Heart right ventricle (tissue), 16 donors: ENCODE results near the gene TIRAP. TPM values are rescaled to one million over a fixed set of nuclear protein-coding genes. Genes with fewer than 3 reads are reported as not detected.
"Not testable (repeated sequence)": the region's sequence is repeated elsewhere in the genome, so short reads cannot be mapped to it uniquely, and the experiment has no call there.

Source experiments
- ATAC-seq, 8 donors: fragments of 200-7000 bp; cut with Tn5 transposase; one replicate each; pipeline ENCODE4 v1.9.1; 2020; ENCODE audit warnings: mild to moderate bottlenecking in 8 of 8, moderate library complexity in 8 of 8, moderate number of reproducible peaks in 1 of 8
- DNase-seq, 2 donors: peaks; one replicate each; pipeline ENCODE4 v3.0.0-alpha.2; 2020
- H3K27ac ChIP-seq, 10 donors: fragments of 200-600 bp; sonication (generic) in 2 of 10; one replicate each; pipeline versions ENCODE4 v1.5.0 to v1.8.0; 2020 to 2022; ENCODE audit warnings: mild to moderate bottlenecking in 3 of 10
- H3K27me3 ChIP-seq, 7 donors: fragments of 200-600 bp; one replicate each; pipeline ENCODE4 v1.8.0; 2021 to 2022; ENCODE audit warnings: mild to moderate bottlenecking in 2 of 7
- H3K36me3 ChIP-seq, 9 donors: fragments of 200-600 bp; sonication (generic) in 1 of 9; one replicate each; pipeline versions ENCODE4 v1.5.0 to v1.8.0; 2020 to 2022; ENCODE audit warnings: mild to moderate bottlenecking in 2 of 9
- H3K4me1 ChIP-seq, 9 donors: fragments of 200-600 bp; sonication (generic) in 1 of 9; one replicate each; pipeline versions ENCODE4 v1.5.0 to v1.8.0; 2020 to 2022; ENCODE audit warnings: mild to moderate bottlenecking in 4 of 9
- H3K4me3 ChIP-seq, 10 donors: fragments of 200-600 bp; sonication (generic) in 2 of 10; one replicate each; pipeline versions ENCODE4 v1.5.0 to v1.8.0; 2020 to 2022; ENCODE audit warnings: mild to moderate bottlenecking in 7 of 10, moderate library complexity in 2 of 10
- H3K9me3 ChIP-seq, 11 donors: fragments of 200-600 bp in 10 of 11; sonication (generic) in 2 of 11; one replicate each; pipeline versions ENCODE4 v1.5.0 to v1.8.0; 2013 to 2022; ENCODE audit warnings: mild to moderate bottlenecking in 2 of 11, control low read depth in 1 of 11, moderate library complexity in 1 of 11
- WGBS, 2 donors: extraction: QIAGEN DNeasy Blood & Tissue Kit; methylation state at CpG; one replicate each; pipeline ENCODE4 v1.1.7; 2013; ENCODE audit warnings: inconsistent platforms in 1 of 2; 5-methylcytosine and 5-hydroxymethylcytosine counted together
- intact Hi-C, 10 donors: fragments of 100-400 bp; cut with DNase I; formaldehyde crosslinking; loops; one replicate each; pipeline versions ENCODE4 v1.11.1 to v1.14.2; 2022
- polyA plus RNA-seq, 2 donors: library from polyadenylated mRNA; stranded (reverse); fragments of 200-250 nt; gene quantifications; one replicate each; pipeline ENCODE4 v1.2.3, GENCODE V29; 2013
- total RNA-seq, 10 donors: library from RNA; stranded (reverse); fragmentation: NEBNext Ultra II Directional in 3 of 10; extraction: Animal tissue kit (Norgen Biotek cat#: 25700) in 3 of 10; gene quantifications; one replicate each; pipeline versions ENCODE4 v1.2.1 to v1.2.4, GENCODE V29; 2021 to 2023
- TF ChIP-seq, protein P1 (sequence below), 9 donors: fragments of 200-600 bp; sonication (generic) in 2 of 9; IDR thresholded peaks; one replicate each; pipeline versions ENCODE4 v1.5.0 to v1.8.0; 2021 to 2022; ENCODE audit warnings: antibody characterized with exemption in 9 of 9, mild to moderate bottlenecking in 5 of 9, moderate library complexity in 1 of 9
- donor health status: Arrhythmogenic right ventricular cardiomyopathy.
- donor health status: ischemic (EF 13 %, LVEDD 7.1; RV severe dilation, severe dysfunction).
- donor health status: healthy with polysubstance abuse.
- donor health status: DM: no; HTN: yes; CAD: no.
- donor health status: DM: no; HTN: no; CAD: no.
- donor health status: ischemic (EF 25% LVEDD 6.9; RV normal size, moderate dysfunction).
- donor health status: ischemic (EF 25% LVEDD 5.7; RV mildly dilated, moderate dysfunction).
- donor health status: healthy.
- donor health status: DM: yes; HTN: yes; CAD: no.
- donor health status: Ischemic cardiomyopathy.
- donor health status: ischemic (EF 35%, LVEDD 5.7; RV mildly dilated, moderate dysfunction).
- donor health status: nonischemic (EF 11% LVEDD 7.7; RV severe dilation, severe dysfunction).
- donor health status: DM: yes; HTN: yes; CAD: no.
- donor health status: PGD.
- donor health status: ischemic (EF 29% LVEDD 5.4; RV normal size, mild dysfunction).
- donor health status: nonischemic (EF 23%, LVEDD 6.1; RV moderate dilation, normal function).

The TIRAP gene
- total and polyA plus RNA-seq, 12 donors: 3.1 to 10.1 (median 7.8) TPM

DNA sequence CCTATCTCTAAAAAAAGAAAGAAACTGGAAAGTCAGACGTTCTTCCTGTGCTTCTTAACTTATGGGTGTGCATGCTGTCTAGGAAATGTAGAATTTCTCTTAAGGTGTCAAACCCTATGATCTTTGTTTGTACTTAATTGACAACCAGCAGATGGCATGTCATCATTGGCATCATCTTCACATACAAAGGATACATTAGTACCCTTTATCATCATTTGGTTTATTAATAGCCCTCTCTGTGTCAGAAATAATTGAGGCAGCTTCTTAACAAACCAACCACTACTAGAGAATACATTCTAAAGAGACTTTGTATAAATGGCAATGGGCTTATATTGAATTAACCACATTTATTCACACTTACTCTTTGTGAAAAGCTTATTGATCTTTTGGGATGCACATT, 28.1 kb upstream of the TIRAP start:
- intact Hi-C loops: loop anchor here in 1 of 10 donors (5.0 kb wide), 1 partner anchor 328 kb away; no protein-coding TSS in a partner anchor
- DNase-seq: no peak
- H3K36me3 ChIP-seq: peaks cover 0 to 92% (median 19%) of the 10 kb centered on the region in 9 donors
- H3K27ac ChIP-seq: no peak overlapping the region
- H3K9me3 ChIP-seq: no peaks in the 10 kb centered on the region
- H3K27me3 ChIP-seq: no peaks in the 10 kb centered on the region
- no peak overlapping the region for H3K4me3 ChIP-seq
- TF ChIP-seq, protein P1, sequence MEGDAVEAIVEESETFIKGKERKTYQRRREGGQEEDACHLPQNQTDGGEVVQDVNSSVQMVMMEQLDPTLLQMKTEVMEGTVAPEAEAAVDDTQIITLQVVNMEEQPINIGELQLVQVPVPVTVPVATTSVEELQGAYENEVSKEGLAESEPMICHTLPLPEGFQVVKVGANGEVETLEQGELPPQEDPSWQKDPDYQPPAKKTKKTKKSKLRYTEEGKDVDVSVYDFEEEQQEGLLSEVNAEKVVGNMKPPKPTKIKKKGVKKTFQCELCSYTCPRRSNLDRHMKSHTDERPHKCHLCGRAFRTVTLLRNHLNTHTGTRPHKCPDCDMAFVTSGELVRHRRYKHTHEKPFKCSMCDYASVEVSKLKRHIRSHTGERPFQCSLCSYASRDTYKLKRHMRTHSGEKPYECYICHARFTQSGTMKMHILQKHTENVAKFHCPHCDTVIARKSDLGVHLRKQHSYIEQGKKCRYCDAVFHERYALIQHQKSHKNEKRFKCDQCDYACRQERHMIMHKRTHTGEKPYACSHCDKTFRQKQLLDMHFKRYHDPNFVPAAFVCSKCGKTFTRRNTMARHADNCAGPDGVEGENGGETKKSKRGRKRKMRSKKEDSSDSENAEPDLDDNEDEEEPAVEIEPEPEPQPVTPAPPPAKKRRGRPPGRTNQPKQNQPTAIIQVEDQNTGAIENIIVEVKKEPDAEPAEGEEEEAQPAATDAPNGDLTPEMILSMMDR (IDR thresholded peaks at IDR 0.05): no peak
- no peak for ATAC-seq
- peaks cover 0 to 7% (median 0%) of the 10 kb centered on the region in 9 donors for H3K4me1 ChIP-seq
- 50 to 65% methylated on average over 1 of the region's 1 CpG for WGBS, 2 donors

DNA sequence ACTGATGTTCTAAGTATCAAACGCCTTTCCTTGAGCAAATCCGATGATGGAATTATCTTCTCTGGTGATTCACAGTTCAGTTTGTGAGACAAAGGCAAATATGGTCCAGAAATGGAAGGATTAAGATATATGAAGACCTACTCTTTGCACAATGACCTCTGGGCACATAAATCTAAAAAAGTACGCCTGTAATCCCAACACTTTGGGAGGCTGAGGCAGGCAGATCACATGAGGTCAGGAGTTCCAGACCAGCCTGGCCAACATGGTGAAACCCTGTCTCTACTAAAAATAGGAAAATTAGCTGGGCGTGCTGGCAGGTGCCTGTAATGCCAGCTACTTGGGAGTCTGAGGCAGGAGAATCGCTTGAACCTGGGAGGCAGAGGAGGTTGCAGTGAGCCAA, 27.4 kb upstream of the TIRAP start:
- DNase-seq, H3K4me3 ChIP-seq, H3K27me3 ChIP-seq, ATAC-seq, H3K4me1 ChIP-seq, H3K9me3 ChIP-seq, H3K27ac ChIP-seq: not testable (repeated sequence)
- intact Hi-C loops: loop anchor here in 1 of 10 donors (5.0 kb wide), 1 partner anchor 328 kb away; no protein-coding TSS in a partner anchor
- 92 to 96% methylated on average over 5 of the region's 5 CpGs for WGBS, 2 donors
- H3K36me3 ChIP-seq: peaks cover 0 to 90% (median 19%) of the 10 kb centered on the region in 9 donors

DNA sequence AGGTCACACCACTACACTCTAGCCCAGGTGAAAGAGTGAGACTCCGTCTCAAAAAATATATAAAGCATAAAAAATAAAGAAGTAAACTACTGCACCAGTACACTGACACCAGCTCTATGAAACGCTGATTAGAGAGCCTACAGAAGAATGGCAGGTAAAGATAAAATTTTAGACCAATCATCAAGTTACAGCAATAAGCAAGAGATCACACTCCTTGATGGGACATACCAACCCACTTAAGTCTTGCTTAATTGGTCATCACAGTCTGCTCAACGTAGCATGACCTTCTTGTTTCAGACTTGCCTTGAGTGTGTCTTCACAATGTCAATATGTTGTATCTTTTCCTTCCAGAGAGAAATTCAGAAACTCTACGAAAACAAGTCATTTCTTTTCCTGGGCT, 26.7 kb upstream of the TIRAP start:
- no peak for DNase-seq
- H3K9me3 ChIP-seq: no peaks in the 10 kb centered on the region
- intact Hi-C loops: loop anchor here in 1 of 10 donors (5.0 kb wide), 1 partner anchor 329 kb away; no protein-coding TSS in a partner anchor
- H3K27ac ChIP-seq: no peak overlapping the region
- whole genome bisulfite sequencing, 2 donors: 94 to 96% methylated on average over 4 of the region's 4 CpGs
- peaks cover 0 to 90% (median 21%) of the 10 kb centered on the region in 9 donors for H3K36me3 ChIP-seq
- H3K27me3 ChIP-seq: no peaks in the 10 kb centered on the region
- ATAC-seq: no peak
- no peak overlapping the region for H3K4me3 ChIP-seq
- TF ChIP-seq, protein P1 (IDR thresholded peaks at IDR 0.05): no peak
- H3K4me1 ChIP-seq: peaks cover 0 to 7% (median 0%) of the 10 kb centered on the region in 9 donors

DNA sequence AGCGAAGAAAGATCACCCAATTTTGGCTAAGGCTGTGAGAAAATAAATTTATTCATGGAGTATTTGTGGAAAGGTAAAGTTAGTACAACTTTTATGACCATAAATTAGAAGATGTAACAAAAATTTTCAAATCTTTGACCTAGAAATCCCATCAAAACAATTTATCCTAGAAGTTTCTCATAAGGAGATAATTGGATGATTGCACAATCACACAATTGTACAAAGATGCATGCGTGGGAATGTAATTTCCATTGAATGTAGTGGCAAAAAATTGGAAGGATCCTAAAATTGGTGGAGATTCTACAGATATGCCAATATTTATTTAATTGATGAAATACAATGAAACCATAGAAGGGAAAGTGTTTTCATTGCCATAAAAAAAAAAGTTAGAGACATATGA, 25.7 kb upstream of the TIRAP start:
- Histone ChIP-seq H3K27ac (no peak overlapping the region), H3K27me3 (no peaks in the 10 kb centered on the region), H3K36me3 (peaks cover 0 to 90% (median 22%) of the 10 kb centered on the region in 9 donors), H3K4me1 (peaks cover 0 to 9% (median 0%) of the 10 kb centered on the region in 9 donors), H3K4me3 (no peak overlapping the region), H3K9me3 (no peaks in the 10 kb centered on the region)
- DNase-seq (no peak), ATAC-seq (no peak)
- intact Hi-C loops: loop anchor here in 1 of 10 donors (5.0 kb wide), 1 partner anchor 330 kb away; no protein-coding TSS in a partner anchor
- TF ChIP-seq, protein P1 (IDR thresholded peaks at IDR 0.05): no peak
- WGBS, 2 donors: 94 to 95% methylated on average over 2 of the region's 2 CpGs

DNA sequence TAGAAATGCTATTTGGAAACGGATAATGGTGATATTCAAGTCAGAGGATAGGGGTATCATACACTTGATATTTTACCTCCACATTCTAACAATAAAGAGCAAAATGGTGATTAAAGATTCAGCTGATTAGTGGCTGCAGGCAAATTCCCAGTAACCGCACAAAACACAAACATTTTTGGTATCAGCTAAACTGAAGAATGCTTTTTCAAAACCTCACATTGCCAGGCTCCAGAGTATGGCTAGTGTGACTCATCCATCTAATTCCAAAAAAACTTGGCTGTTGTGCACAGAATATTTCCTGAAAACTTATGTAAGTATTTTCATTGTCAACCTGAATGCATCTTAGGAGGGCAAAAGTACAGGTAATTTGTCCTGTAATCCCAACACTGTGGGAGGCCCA, 25.1 kb upstream of the TIRAP start:
- WGBS, 2 donors: 95 to 99% methylated on average over 2 of the region's 2 CpGs
- no peak overlapping the region for H3K27ac ChIP-seq
- H3K4me1 ChIP-seq: peaks cover 0 to 9% (median 0%) of the 10 kb centered on the region in 9 donors
- intact Hi-C loops: loop anchor here in 1 of 10 donors (5.0 kb wide), 1 partner anchor 330 kb away; no protein-coding TSS in a partner anchor
- ATAC-seq (no peak), DNase-seq (no peak)
- TF ChIP-seq, protein P1 (IDR thresholded peaks at IDR 0.05): no peak
- H3K27me3 ChIP-seq: no peaks in the 10 kb centered on the region
- H3K4me3 ChIP-seq: no peak overlapping the region
- no peaks in the 10 kb centered on the region for H3K9me3 ChIP-seq
- H3K36me3 ChIP-seq: peaks cover 0 to 90% (median 28%) of the 10 kb centered on the region in 9 donors
